ENCODE data around the gene PCCA. TPM values are rescaled to one million over a fixed set of nuclear protein-coding genes. Genes with fewer than 3 reads are reported as not detected.
A peak's percentile ranks its signal among the peaks of the same experiment; 100 is the strongest.

The PCCA gene
- total and polyA plus RNA-seq, 2 of the 13 experiments (the other 11 are each of a cell fraction or from before 2014, with no cell fraction given), result 15.0 to 32.2 TPM

DNA sequence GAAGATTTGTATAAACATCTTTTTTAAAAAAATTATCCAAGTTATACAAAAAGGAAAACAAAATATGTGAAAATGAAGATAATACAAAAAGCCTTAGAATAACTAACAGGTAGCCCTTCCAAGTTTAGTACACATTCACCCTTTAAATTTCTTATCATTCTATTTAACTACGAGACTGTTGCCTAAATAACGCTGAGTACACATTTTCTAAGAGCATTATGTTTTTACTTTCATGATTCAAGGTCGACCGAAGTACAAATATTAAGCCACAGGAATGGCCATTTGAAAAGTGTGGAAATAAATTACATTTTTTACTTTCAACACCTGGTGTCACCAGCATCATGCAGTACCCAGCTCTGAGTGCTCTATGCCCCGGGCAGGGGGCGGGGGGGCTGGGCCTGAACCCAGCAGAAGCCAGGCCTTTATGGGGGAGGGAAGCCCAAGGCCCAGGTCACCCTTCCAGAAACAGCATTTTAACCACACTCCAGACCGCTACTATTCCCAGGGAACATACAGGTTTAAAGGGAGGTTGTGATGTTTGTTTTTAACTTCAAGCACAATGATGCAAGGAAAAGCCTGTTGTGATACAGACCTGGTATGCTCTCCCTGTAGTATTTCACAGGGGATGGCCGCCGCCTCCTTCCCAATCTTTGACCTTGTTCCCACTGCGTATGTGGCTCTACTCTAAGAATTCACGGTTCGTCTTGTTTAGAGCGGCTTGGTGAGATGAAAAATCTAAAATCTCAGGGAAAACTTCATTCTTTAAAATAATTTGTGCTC lies 475.7 kb downstream of the PCCA start (continued):
- TF ChIP-seq ZMAT3 (CRISPR knock-in tag; conservative IDR thresholded peaks at IDR 0.05) (no peak), PRDM10 (CRISPR knock-in tag; IDR thresholded peaks at IDR 0.05; ENCODE audit: low read depth) (no peak), ZNF101 (CRISPR knock-in tag; IDR thresholded peaks at IDR 0.05; ENCODE audit: borderline replicate concordance, low read depth) (no peak), NFATC3 (CRISPR knock-in tag; IDR thresholded peaks at IDR 0.05) (no peak), ADNP (CRISPR knock-in tag; IDR thresholded peaks at IDR 0.05) (no peak), JUND (CRISPR knock-in tag; IDR thresholded peaks at IDR 0.05) (no peak), ZNF768 (CRISPR knock-in tag; IDR thresholded peaks at IDR 0.05) (no peak), MED1 (CRISPR knock-in tag; IDR thresholded peaks at IDR 0.05) (0 out of 2 replicates have a peak, but pooled peaks have one; percentile 2), HDAC2 (CRISPR knock-in tag; IDR thresholded peaks at IDR 0.05) (no peak), ZNF143 (CRISPR knock-in tag; IDR thresholded peaks at IDR 0.05) (no peak), ZNF614 (CRISPR knock-in tag; IDR thresholded peaks at IDR 0.05; ENCODE audit: borderline replicate concordance) (no peak), KLF11 (CRISPR knock-in tag; IDR thresholded peaks at IDR 0.05) (no peak), DMTF1 (CRISPR knock-in tag; IDR thresholded peaks at IDR 0.05) (no peak), REPIN1 (CRISPR knock-in tag; IDR thresholded peaks at IDR 0.05; ENCODE audit: borderline replicate concordance, low read depth) (no peak), HNRNPLL (IDR thresholded peaks at IDR 0.05; ENCODE audit: low read depth, low read length, poor library complexity, severe bottlenecking) (no peak), ZNF577 (CRISPR knock-in tag; IDR thresholded peaks at IDR 0.05; ENCODE audit: borderline replicate concordance, low read depth) (no peak), LCORL (IDR thresholded peaks at IDR 0.05) (no peak), LCORL (CRISPR knock-in tag; IDR thresholded peaks at IDR 0.05) (0 out of 2 replicates have a peak, but pooled peaks have one; percentile 17), FOXK2 (IDR thresholded peaks at IDR 0.05) (no peak)
- TF ChIP-seq, protein P1, sequence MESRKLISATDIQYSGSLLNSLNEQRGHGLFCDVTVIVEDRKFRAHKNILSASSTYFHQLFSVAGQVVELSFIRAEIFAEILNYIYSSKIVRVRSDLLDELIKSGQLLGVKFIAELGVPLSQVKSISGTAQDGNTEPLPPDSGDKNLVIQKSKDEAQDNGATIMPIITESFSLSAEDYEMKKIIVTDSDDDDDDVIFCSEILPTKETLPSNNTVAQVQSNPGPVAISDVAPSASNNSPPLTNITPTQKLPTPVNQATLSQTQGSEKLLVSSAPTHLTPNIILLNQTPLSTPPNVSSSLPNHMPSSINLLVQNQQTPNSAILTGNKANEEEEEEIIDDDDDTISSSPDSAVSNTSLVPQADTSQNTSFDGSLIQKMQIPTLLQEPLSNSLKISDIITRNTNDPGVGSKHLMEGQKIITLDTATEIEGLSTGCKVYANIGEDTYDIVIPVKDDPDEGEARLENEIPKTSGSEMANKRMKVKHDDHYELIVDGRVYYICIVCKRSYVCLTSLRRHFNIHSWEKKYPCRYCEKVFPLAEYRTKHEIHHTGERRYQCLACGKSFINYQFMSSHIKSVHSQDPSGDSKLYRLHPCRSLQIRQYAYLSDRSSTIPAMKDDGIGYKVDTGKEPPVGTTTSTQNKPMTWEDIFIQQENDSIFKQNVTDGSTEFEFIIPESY (CRISPR knock-in tag; IDR thresholded peaks at IDR 0.05), result no peak
- TF ChIP-seq, protein P2, sequence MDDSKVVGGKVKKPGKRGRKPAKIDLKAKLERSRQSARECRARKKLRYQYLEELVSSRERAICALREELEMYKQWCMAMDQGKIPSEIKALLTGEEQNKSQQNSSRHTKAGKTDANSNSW (CRISPR knock-in tag; IDR thresholded peaks at IDR 0.05; ENCODE audit: borderline replicate concordance), result no peak
